Activated T-helper 1 cell treated with anti-CD3 and anti-CD28 coated beads, Interleukin-2, amount 50 U/mL, for 16 hours (primary cell): Measurements from ENCODE around the gene ACSS2.
"Not testable (repeated sequence)": the region's sequence is repeated elsewhere in the genome, so short reads cannot be mapped to it uniquely, and the experiment has no call there.

Source experiments
- DNase-seq, 2 donors: peaks; one replicate each; pipeline ENCODE4 v3.0.0-alpha.2; 2020; ENCODE audit warnings: low read depth in 1 of 2, low spot score in 1 of 2

ACSS2 gene

GRCh38 chr20:34874094-34874654, 2.2 kb upstream of the ACSS2 start:
- peak in 1 of 2 donors; percentile 19 for DNase-seq

GRCh38 chr20:34875642-34876405, 588 bp upstream of the ACSS2 start:
- DNase-seq: no peak

- DNase-seq: no peak
These were observed 3.9 kb downstream of the ACSS2 start for GRCh38 chr20:34880215-34880850.

DNA sequence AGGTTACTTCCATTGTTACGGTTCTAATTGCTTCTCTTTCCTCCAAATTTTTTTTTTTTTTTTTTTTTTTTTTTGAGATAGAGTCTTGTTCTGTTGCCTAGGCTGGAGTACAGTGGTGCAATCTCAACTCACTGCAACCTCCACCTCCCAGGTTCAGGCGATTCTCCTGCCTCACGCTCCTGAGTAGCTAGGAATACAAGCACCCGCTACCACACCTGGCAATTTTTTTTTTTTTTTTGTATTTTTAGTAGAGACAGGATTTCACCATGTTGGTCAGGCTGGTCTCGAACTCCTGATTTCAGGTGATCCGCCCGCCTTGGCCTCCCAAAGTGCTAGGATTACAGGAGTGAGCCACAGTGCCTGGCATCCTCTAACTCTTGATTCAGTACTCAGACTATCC, 4.6 kb downstream of the ACSS2 start:
- DNase-seq: not testable (repeated sequence)

GRCh38 chr20:34881689-34882088, 5.3 kb downstream of the ACSS2 start:
- DNase-seq: no peak

DNA sequence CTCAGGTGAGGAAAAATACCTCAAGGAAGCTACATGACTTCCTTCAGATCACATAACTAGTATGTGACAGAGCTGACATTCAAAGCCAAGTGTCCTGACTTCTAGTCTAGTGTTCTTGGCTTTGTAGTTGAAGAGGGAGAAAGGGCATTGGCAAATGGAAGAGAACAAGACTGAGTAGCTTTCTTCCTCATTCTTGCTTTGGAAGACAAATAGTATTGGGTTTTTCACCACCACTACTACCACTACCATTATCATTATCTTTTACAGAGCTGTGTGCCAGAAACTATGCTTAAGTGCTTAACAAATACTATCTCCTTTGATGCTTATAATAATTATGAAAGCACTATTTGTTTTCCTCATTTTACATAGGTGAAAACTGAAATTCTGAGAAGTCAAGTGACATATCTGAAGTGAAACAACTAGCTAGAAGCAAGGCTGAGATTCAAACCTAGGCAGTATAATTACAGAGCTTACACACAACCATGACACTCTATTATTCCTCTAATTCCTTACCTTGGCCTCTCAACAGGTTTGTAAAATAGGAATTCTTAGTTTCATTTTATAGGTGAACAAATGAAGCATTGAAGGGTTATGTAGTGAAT, 6.8 kb downstream of the ACSS2 start:
- DNase-seq: no peak

DNA sequence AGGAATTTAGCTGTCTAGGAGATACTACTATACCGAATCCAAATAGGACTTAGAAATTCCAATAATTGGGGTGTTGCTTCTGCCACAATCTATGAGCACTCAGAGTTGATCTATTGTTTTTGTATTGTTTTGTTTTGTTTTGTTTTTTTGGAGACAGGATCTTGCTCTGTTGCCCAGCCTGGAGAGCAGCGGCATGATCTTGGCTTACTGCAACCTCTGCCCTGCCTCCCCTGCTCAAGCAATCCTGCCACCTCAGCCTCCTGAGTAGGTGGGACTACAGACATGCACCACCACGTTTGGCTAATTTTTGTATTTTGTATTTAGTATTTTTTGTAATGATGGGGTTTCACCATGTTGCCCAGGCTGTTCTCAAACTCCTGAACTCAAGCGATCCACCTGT, 7.4 kb downstream of the ACSS2 start:
- DNase-seq: no peak

DNA sequence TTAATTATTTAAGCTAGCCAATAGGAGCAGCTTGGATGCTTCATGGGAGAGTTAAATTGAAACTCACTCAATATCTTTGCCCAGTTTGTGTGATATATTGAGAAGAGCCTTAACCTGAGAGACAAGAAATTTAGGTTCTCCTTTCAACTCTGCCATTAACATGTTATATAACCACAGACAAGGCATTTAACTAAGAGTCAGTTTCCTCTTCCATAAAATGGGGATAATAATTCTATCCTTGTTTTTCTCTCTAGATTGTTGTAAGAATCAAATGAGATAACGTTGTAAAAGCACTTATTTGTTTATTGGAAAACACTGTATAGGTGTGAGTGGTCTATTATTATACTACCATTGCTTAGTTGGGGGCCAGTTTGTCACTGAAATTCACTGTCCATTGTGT, 7.8 kb downstream of the ACSS2 start:
- no peak for DNase-seq

GRCh38 chr20:34886122-34886521, 9.7 kb downstream of the ACSS2 start:
- no peak for DNase-seq

DNA sequence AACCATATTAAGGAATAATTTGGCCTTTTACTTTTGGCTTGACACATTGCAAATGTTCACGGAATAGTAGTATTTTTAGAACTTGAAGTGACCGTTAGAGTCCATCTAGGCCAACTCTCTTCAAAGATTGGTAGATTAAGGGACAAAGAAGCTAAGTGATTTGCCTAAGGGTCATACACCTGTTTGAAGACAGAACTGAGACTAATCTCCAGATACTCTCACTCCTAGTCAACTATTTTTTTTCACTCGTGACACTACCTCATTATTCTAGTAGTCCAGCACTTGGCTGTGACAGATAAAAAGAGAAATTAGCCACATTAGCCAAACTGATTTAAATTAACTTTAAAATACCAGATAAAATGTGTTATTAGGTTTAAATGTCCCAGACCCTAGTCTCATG, 10.6 kb downstream of the ACSS2 start:
- no peak for DNase-seq

DNA sequence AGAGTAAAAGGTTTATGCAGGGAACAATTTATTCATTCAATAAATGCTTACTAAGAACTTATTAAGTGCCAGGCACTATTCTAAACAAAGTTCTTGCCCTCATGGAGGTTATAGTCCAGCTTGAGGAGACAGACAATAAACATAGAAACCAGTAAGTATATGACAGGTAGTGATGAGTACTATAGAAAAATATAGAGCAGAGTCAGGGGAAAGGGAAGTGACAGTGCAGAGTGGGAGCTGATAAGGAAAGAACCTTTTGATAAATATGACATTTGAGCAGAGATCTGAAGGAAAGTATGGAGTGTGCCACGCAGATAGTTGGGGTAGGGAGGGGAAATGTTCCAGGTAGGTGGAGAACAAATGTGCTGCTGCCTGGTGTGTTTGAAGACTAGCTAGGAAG, 12.1 kb downstream of the ACSS2 start:
- no peak for DNase-seq

DNA sequence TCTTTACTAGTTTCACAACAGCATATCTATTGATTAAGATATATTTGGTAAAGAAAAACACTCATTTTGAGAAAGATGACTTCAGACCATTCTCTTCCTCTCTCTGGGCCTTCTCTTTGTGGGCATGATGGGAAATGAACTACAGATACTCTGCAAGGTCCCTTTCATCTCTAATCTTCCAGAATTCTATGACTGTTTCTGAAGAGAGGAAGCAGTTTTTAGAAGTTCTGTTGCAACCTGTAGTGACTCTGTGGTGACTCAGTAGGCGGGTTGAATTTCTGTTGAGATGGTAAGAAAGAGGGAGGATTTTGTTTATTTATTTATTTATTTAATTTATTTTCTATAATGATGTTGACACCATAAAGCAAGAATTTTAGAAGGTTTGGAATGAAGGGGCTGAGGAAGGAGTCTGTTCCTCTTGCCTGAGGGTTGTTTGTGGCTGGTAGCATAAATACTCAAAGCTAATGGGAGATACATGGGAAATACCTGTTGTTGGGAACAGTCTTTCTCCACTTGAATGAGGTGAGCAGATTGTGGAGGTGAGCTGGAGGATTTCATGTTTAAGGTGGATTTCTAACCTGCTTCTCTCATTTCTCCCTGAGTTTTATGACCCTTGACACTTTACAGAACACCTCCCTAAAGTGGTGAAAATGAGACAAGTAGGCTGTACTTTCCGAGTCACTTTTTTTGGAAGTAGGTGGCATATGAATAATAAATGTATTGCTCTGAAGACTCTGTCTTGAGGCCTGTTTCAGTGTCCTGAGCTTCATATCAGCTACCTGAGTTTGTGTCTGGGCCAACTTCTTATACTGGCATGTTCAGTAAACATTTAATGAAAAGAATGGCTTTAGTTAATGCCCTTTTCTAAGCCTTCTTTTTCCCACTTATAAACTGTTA, 15.0 kb downstream of the ACSS2 start:
- no peak for DNase-seq

- no peak for DNase-seq
These were observed 16.3 kb downstream of the ACSS2 start for GRCh38 chr20:34892671-34893070.

DNA sequence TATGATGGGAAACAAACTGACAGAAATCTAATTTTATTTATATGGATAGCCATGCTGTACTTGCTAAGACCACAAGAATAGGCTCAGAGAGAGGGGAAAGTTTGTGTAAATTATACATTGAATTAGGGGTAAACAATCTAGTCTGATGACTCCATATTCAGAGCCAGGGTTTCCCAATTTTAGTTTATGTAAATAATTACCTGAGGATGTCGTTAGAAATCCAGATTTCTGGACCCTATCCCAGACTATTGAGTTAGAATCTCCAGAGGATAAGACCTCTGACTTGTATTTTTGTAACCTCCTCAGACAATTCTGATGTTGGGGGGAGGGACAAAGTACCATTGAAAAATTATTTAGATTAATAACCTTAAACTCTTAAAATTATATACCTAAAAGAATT, 18.3 kb downstream of the ACSS2 start:
- no peak for DNase-seq

GRCh38 chr20:34895465-34895864, 19.1 kb downstream of the ACSS2 start:
- DNase-seq: no peak

DNA sequence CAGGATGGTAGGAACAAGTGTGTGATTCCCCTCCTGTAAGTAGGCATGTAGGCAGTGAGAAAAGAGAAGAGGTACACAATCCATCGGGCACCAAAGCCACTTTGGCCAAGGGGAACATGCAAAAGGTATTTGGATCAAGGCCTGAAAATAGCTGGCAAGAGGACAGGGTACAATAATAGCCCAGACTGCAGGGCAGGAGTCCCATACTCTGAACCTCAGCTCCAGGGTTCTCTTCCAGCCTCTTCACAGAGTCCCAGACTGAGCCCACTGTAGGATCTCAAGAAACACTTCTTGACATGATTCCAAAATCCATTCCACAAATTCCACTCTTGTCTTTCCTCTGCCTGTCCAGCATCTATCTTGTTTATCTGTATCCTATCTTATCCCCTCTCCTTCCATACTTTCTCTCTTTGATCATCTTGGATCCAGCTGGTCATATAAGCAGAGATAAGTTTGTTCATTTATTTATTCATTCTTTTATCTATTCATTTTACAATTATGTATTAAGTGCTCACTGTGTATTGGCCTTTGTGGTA, 19.7 kb downstream of the ACSS2 start:
- DNase-seq: no peak

- not testable (repeated sequence) for DNase-seq
These were observed 21.7 kb downstream of the ACSS2 start for GRCh38 chr20:34898129-34898528.

- DNase-seq: not testable (repeated sequence)
These were observed 22.3 kb downstream of the ACSS2 start for GRCh38 chr20:34898731-34899130.

- DNase-seq: no peak
These were observed 27.8 kb downstream of the ACSS2 start for GRCh38 chr20:34904202-34904621.

GRCh38 chr20:34907616-34908469, 31.4 kb downstream of the ACSS2 start:
- DNase-seq: no peak
